SHP77 treated with DMSO at 0.1 percent for 48 hours (cell line): ENCODE measurements around the gene CDCA8.
"Not testable (repeated sequence)": the region's sequence is repeated elsewhere in the genome, so short reads cannot be mapped to it uniquely, and the experiment has no call there.

Source experiments
- DNase-seq: peaks from one replicate; lab custom pipeline; 2025; lab: John Stamatoyannopoulos, UW

CDCA8 gene

DNA sequence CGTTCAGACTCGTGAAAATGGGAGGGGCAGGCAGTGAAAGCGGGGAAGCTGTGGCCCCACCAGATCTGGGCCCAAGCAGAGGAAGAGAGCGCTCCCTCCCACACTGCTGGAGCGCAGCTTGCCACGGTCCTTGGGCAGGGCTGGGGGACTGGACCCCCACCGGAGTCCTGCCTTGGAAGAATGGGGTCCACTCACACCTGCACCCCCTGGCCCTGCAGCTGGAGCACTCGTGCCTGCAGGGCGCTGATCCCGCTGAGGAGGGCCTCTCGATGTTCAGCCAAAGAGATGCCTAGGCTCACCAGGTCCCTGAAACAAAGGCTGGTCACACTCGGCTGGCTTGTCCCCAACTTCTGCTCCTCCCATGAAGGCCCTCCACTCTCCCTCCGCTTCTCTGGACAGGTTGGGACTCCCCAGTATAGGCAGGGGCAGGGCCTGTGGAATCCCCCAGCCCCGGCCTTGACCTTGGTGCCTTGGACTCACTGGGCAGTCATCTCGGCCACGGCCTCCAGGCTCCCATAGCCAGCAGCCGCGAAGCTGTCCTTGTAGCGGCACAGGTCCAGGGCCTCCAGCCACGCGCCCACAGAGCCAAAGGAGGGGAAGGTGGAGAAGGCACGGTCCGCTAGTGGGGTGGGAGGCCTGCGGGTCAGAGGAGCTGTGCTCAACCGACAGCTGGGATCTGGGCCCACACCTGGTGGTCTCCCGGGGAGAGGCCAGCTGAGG, 26.0 kb downstream of the CDCA8 start:
- no peak for DNase-seq

DNA sequence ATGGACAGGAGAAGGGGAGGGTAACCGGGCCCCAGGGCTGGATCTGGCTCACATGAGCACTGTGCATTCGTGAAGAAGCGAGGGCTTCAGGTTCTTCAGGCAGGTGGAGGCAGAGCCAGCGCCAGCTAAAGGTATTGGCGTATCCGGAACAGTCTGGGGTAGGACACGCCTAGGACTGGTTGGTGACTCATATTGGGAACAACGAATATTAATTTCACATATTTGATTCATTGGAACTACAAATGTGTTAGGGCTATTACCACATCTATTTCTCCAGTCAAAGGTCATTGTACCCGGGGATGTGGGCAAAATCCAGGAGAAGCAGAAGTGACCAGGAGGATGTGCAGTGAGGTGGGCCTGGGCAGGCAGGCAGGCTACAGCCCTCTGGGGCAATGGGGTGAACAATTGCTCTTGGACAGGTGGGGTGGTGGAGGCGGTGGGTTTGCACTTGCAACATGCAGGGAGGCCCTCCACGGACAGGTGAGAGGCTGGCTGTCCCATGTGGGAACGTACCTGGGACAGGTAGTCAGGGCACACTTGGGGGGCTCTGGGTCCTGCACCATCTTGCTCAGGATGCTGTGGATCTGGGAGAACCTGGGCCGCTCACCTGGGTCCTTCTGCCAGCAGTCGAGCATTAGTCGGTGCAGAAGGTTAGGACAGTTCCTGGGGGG, 26.7 kb downstream of the CDCA8 start:
- no peak for DNase-seq

DNA sequence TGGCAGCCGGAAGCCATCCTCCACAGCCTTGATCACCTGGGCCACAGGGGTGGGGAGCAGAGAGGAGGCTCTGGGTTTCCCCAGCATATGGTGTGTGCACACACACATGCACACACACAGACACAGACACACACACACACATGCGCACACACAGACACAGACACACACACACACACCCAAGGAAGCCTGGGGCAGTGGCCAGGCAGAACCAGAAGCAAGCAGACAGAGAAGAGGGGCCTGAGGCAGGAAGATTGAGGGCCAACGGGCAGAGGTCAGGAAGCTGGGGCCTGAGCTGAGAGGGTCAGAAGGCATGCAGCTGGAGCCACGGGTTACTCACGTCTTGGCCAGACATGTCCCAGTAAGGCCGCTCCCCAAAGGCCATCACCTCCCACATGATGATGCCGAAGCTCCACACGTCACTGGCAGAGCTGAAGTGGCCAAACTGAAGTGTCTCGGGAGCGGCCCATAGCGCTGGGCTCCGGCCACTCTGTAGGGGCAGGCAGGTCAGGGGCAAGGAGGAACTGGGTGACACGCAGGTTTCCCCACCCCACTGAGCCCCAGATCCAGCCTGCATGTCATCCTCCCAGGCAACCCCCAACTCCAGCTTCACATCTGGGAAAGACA, 27.4 kb downstream of the CDCA8 start:
- DNase-seq, result no peak

DNA sequence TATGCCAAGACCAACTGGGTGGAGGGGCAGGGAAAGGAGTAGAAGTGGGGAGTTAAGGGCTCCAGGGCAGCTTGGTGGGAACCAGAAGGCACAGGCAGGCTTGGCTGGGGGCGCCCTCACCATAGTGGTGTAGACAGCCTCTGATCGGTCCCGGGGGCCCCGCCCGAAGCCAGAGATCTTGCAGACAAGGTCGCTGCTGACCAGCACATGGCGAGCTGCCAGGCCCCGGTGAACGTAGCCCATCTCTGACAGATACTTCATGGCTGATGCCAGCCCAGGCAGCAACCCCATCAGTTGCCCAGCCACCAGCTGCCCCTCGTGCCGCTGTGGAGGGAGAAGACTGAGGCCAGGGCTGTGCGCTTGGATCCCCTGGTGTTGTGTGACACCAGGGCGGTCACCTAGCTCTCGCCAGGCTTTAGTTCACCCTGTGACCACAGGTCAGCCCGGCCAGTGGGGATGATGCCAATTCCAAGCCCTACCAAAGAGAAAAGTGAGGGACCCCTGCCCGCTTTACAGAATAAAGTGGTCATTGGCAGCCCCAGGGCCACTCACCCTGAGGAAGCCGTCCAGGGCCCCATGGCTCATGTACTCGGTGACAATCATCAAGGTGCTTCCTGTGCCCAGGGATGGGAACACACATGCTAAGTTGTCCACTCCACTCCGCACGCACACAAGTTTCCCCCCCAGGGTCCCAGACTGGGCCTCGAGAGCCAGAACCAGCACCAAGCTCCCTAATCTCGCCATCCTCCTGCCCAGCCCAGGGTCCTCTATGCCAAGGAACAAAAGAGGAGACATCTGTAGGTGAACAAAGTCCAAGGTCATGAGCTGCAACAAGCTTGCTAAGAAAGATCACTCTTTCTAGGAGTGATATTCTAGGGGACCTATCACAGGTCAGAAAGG, 28.2 kb downstream of the CDCA8 start:
- no peak for DNase-seq

DNA sequence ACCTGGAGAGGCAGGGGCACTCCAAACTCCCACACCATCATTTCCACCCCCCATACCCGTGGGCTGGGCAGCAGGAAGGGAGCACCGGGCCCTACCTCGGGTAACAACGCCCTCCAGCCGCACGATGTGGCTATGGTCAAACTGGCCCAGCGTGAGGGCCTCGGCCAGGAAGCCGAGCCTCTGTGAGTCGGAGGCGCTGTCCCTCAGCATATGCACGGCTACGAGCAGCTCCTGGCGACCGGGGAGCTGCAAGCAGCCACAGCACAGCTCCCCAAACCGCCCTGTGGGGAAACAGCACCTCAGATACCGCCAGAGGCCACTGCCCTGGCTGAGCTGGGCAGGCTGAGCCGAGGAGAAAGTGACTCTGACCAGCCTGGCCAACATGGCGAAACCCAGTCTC, 29.2 kb downstream of the CDCA8 start:
- no peak for DNase-seq

DNA sequence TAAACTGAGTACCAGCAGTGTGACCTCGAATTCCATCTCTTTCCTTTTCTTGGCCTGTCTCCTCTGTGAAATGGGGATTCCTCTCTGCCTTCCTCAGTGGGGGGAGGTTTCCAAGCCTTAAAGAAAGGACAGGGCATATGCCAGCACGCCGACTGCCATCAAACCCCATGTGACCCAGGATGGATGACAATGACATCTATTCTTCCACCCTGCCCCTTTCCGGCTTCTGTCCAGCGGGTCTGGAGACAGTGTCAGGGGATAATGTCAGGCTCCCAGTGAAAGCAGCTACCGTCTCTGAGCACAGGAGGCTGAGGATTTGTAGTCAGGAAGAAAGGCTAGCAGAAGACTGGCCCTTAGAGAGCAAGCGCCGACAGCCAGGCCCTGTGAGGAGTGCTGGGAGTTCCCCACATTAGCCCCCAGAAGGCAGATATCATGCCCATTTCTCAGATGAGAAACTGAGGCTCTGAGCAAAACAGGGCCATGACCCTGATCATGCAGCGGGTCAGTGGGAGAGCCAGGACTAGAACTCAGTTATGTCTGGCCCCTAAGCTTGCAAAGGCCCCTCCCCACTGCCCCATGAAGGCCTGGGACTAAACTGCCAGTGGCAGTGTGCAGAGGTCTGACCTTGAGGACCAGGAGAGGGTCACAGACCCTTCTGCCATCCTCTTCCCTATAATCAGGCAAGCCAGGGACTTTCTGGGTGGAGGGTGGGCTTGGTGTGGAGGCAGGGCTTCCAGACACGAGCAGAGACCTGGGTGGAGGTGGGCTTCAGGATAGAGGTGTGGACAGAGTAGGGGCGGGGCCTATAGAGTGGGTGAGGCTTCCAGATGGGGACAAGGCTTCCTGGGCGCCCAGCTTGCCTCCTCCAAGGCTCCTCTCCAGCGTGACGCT, 30.1 kb downstream of the CDCA8 start:
- DNase-seq, result no peak

DNA sequence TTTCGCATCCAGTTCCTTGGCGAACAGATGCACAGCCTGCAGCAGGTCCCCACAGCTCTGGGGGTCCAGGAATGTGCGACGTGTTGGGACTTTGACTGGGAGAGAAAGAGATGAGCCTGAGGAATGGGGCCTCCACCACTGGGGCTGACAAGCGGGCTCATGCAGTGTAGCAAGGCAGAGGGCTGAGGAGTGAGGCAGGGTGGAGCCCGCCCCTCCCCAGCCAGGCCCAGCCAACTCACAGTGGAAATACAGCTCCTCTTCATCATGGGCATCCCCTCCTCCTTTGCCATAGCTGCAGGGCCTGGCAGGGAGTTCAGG, 30.7 kb downstream of the CDCA8 start:
- DNase-seq, result no peak

DNA sequence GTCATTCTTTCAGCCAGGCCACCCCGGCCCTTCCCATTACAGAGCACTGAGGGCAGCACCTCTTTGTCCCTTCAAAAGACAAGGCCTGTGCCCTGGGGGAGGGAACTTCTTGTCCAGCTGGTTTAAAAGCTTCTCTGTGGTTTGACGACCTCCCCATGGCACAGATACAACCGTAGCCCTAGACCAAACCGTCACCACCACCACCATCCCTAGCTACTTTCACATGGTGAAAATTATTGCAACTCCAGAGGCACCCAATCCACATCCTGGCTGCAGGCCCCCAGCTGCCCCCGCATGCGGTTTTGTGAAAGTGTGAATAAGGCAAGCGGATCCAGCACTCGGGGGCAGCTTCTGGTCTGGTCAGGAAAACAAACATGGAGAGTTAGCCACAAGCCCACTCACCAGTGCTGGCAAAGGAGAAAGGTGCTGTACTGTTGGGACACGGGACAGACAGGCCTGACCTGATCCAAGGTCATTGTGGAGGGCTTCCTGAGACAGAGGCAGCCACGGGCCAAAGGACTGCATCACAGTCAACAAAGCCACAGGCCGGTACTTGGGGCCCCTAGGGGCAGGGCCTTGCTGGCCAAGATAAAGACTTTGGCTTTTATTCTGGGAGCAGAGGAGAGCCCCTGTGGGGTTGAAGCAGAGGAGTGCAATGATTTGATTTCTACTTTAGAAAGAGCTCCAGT, 31.2 kb downstream of the CDCA8 start:
- DNase-seq, result no peak

DNA sequence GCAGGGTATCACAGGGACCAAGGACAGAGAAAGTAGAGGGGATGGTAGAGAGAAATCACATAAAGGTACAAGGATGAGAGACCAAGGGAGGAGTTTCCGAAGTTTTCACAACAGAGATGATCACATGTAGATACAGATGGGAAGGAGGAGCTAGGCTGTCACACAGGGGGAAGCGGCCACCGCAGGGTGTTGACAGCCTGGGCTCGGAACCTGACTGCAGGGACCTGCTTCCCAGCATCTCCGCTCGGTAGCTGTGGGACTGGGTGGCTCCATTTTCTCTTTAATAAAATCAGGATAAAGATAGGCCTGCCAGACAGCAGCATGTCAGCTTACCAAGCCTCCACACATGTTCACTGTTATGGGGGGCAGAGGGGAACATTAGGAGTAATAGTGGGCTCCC, 32.3 kb downstream of the CDCA8 start:
- no peak for DNase-seq

DNA sequence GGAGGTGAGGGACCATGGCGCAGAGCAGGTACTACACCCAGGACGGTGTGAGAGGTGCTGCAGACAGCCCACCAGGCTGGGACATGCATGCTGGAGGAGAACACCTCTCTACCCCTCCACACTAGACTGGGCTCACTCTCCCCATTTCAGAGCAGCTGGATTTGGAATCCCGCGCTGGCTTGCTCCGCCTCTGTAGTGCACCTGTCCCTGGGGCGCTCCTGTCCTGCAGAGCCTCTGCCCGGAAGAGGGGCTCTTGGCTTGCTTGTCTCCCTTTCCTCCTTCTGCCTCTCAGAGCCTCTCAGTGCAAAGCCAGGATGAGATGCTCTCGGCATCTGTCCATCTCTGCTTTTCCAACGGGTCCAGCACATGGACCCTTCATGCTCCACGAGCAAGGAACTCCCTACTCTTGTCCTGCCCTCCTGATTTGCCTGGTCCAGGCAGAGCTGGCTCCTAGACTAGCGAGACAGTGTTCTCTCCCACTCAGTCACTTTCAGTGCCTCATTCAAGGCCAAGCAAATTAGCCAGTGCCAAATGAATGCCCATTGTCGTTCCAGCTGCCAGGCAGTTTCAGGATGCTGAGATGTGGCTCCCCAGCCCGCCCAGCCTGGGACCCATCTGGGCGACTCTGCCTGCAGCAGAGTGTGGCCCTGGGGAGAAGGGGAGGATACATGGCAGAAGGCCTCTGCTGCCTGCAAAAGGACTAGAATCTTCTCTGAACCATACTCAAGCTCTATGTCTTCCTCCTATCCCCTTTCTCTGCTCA, 33.7 kb downstream of the CDCA8 start:
- no peak for DNase-seq

DNA sequence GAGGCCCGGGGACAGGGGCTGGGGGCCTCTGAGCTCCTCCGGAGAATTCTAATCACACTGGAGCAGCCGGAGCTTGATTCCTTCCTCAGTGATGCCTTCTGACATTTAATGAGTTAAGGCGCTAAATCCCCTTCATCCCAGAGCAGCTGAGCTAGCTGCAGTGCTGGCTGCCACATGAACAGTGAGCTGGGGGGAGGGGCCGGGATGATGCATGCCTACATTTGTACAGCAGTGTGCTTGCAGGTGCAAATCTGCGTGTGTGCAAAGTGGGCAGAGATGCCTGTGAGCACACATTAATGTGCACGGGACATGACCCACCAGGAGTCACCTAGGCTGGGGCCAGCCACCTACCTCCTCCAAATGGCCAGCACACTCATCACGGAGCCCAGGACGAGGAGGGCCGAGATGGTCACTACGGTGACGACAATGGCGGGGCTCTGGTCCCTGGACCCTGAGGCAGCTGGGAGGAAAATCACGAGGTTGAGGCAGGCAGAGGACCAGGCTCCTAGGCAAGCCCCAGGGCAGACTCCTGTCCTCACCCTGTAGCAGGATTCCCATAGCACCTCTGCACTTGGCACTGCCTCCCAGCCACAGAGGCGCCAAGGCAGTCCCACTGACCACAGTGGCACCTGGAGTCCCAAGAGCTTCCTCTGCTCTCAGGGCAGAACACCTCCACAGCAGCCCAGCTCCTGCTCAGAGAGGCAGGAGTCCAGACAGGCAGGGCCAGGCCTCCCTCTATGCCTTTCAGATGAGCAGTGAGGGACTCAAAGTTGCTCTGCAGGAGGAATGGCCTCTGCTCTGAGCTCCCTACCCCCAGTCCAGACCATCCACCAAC, 34.7 kb downstream of the CDCA8 start:
- no peak for DNase-seq

DNA sequence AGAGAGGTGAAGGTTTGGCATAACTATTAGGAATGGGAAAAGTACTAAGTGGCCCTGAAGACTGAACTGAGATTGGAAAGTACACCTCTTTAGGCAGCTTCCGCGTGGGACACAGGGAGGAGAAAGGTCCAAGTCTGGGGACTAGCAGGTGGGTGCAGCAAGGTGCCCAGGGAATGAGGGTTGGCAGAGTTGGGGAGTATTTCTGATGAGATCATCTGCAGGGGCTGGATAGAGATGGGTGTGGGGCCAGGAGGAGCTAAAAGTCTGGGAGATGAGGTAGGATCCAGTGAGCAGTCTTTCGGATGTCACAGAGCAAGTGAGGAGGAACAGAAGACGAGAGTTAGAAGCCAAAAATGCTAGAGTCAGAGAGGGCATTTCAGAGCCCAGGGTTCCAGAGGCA, 36.1 kb downstream of the CDCA8 start:
- no peak for DNase-seq

DNA sequence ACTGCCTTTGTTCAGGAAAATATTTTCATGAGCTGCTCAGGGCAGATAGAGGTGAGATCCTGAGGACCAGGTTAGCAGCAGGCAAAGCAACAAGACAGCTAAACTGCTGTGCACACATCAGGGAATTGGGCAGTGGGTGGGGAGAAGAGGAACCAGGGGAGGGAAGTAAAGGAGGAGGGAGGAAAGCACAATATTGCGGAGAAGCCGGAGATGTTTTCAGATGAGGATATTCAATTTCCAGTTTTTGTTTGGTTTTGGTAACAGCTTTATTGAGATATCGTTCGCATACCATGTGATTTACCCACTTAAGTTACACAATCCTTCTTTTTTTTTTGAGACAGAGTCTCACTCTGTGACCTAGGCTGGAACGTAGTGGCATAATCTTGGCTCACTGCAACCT, 38.1 kb downstream of the CDCA8 start:
- no peak for DNase-seq

DNA sequence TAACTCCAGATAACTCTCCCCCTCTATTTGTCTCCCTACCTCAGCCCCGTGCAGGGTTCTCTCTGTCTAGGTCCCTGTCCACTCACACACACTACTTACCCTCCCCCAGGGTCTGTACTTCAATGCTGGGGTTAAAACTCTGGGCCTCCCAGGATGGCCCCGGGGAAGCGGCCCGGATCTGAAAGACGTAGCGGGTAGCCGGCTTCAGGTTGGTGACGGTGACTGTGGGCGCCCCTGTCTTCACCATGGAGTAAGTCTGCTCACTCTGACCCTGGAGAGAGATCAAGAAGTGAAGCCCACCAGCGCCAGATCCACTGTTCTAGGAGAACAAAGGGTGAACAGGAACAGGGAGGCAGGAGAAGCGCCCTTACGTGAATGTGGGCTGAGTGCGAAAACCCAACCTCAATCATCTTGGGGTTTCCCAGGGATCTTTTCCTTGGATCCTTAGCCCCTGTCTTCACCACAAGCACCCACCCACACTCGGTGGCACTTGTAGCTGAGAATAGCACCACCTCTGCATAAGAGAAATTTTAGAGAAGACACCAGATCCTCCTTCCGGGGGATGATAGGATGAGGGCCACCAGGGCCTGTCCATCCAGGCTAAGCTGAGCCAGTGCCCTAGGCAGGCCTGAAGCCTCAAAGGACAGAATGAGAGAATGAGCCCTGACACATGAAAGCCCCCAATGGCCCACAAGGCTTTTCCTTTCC, 39.1 kb downstream of the CDCA8 start:
- DNase-seq, result no peak

DNA sequence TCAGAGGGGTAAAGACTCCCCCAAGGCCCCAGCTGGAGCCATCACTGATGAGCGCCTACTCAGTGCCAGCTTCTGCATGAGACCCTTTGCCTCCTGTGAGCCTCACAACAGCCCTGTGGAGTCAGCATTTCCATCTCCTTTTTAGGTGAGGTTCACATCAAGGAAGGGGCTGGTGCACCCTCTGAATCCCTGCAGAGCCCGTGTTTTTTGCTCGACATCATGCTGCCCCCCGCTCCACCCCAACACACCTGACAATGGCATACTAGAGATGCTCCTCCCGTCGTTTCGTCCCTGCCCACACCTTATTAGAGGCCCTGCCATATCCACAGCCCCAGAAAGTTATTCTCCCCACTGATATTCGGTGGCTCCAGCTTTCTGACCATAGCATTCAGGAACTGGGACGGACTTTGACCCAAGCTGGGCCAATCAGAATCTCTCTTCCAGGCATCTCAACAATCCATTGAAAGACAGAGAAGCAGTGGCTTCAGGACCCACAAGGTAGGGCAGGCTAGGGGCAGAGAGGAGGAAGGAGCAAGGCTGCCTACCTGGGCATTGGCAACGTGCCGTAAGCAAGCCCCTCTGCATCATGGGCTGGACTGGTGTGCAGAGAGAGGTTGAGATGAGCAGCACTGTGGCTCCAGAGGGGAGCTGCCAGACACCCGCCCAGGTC, 39.9 kb downstream of the CDCA8 start:
- no peak for DNase-seq

DNA sequence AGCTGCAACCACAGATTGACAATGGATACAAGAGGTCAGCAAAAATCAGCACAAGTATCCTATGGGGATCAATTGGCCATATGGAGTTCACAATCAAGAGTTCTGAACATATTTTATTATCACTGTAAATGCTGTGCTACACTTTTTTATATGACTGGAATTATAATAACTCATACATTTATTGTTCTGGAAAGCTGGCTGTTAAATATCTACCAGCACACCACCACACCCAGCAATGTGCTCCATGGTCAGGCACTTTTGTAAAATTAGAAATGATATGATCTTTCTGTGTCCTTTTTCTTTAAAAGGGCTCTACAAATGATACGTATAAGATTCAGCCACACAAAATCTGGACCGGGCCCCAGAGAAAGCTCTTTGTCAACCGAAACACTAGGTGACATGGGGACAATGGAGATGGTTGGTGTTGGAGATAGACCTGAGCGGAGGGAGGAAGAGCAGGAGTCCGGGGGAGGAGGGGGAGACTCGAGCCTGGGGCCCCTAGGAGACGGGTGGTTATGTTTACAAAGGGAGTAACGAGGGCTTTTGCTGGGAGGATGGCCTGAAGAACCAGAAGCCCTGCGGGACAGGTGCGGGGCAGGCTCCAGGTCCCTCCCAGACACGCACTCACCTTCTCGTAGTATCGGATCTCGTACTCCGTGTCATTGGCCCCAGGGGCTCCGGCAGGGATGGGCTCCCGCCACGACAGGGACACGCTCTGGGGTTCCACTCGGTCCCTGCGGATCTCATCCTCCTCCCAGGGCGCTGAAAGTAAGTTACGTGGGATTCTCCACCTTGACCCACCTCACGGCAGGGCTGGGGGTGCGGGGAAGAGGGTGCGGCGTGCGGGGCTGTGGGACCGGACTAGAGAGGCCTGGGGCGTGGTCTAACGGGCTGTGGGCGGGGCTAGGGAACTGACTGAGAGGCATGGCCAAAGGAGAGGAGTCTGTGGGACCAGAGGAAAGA, 42.6 kb downstream of the CDCA8 start:
- DNase-seq, result no peak

DNA sequence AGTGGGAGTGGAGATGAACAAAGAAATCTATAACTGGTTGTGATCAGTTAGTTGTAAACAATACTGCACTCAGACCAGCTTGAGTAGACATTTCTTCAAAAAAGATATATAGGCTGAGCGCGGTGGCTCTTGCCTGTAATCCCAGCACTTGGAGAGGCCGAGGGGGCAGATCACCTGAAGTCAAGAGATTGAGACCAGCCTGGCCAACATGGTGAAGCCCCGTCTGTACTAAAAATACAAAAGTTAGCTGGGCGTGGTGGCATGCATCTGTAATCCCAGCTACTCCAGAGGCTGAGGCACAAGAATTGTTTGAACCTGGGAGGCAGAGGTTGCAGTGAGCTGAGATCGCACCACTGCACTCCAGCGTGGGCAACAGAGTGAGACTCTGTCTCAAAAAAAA, 45.7 kb downstream of the CDCA8 start:
- DNase-seq, result not testable (repeated sequence)
